ENCODE measurements around the gene TNRC6B. TPM values are rescaled to one million over a fixed set of nuclear protein-coding genes. Genes with fewer than 3 reads are reported as not detected.

Gene TNRC6B
- total RNA-seq, 1 experiment from 2014 or later = 44.6 TPM

GRCh38 chr22:40364431-40364830 lies 186.7 kb downstream of the TNRC6B start:
- Mint-ChIP-seq H3K4me3 (ENCODE audit: low read depth, unreplicated experiment) (no peak overlapping the region), H3K4me1 (ENCODE audit: low read depth, unreplicated experiment) (no peaks in the 10 kb centered on the region), H3K27ac (ENCODE audit: unreplicated experiment) (no peak overlapping the region), H3K36me3 (ENCODE audit: insufficient read depth, unreplicated experiment) (peaks cover 62% of the 10 kb centered on the region), H3K9me3 (ENCODE audit: low read depth, unreplicated experiment) (no peaks in the 10 kb centered on the region), H3K27me3 (ENCODE audit: unreplicated experiment) (no peaks in the 10 kb centered on the region)
- intact Hi-C loops (cut with micrococcal nuclease; ENCODE audit: unreplicated experiment) = no loop called here
- no peak for TF ChIP-seq CTCF (IDR thresholded peaks at IDR 0.05; ENCODE audit: unreplicated experiment)
- CTCF ChIA-PET = no interaction called here
- BruUV-seq (replicated peaks) = no TSS peak
- no peak for DNase-seq

- CTCF ChIA-PET = no interaction called here
- no peak for DNase-seq
- Mint-ChIP-seq H3K27ac (ENCODE audit: unreplicated experiment) (no peak overlapping the region), H3K36me3 (ENCODE audit: insufficient read depth, unreplicated experiment) (peaks cover 59% of the 10 kb centered on the region), H3K27me3 (ENCODE audit: unreplicated experiment) (no peaks in the 10 kb centered on the region), H3K9me3 (ENCODE audit: low read depth, unreplicated experiment) (no peaks in the 10 kb centered on the region), H3K4me3 (ENCODE audit: low read depth, unreplicated experiment) (no peak overlapping the region), H3K4me1 (ENCODE audit: low read depth, unreplicated experiment) (no peaks in the 10 kb centered on the region)
- BruUV-seq (replicated peaks) = no TSS peak
- intact Hi-C loops (cut with micrococcal nuclease; ENCODE audit: unreplicated experiment) = no loop called here
- no peak for TF ChIP-seq CTCF (IDR thresholded peaks at IDR 0.05; ENCODE audit: unreplicated experiment)
Measured at GRCh38 chr22:40366068-40366467, 188.3 kb downstream of the TNRC6B start.

GRCh38 chr22:40367342-40367741 lies 189.6 kb downstream of the TNRC6B start:
- peaks cover under 1% of the 10 kb centered on the region for H3K4me1 Mint-ChIP-seq (ENCODE audit: low read depth, unreplicated experiment)
- TF ChIP-seq CTCF (IDR thresholded peaks at IDR 0.05; ENCODE audit: unreplicated experiment) = no peak
- no peak overlapping the region for H3K27ac Mint-ChIP-seq (ENCODE audit: unreplicated experiment)
- intact Hi-C loops (cut with micrococcal nuclease; ENCODE audit: unreplicated experiment) = no loop called here
- peaks cover 62% of the 10 kb centered on the region for H3K36me3 Mint-ChIP-seq (ENCODE audit: insufficient read depth, unreplicated experiment)
- no peak for DNase-seq
- BruUV-seq (replicated peaks) = no TSS peak
- H3K27me3 Mint-ChIP-seq (ENCODE audit: unreplicated experiment) = no peaks in the 10 kb centered on the region
- CTCF ChIA-PET = interaction anchor here (0.6 to 1.0 kb wide), 2 partner anchors 10 to 67 kb away, joined by 3 read pairs; no protein-coding TSS in a partner anchor
- no peak overlapping the region for H3K4me3 Mint-ChIP-seq (ENCODE audit: low read depth, unreplicated experiment)
- H3K9me3 Mint-ChIP-seq (ENCODE audit: low read depth, unreplicated experiment) = no peaks in the 10 kb centered on the region

GRCh38 chr22:40368016-40368415 lies 190.3 kb downstream of the TNRC6B start:
- Mint-ChIP-seq H3K27me3 (ENCODE audit: unreplicated experiment) (no peaks in the 10 kb centered on the region), H3K9me3 (ENCODE audit: low read depth, unreplicated experiment) (no peaks in the 10 kb centered on the region), H3K4me3 (ENCODE audit: low read depth, unreplicated experiment) (no peak overlapping the region), H3K27ac (ENCODE audit: unreplicated experiment) (no peak overlapping the region), H3K36me3 (ENCODE audit: insufficient read depth, unreplicated experiment) (peaks cover 63% of the 10 kb centered on the region), H3K4me1 (ENCODE audit: low read depth, unreplicated experiment) (peaks cover 8% of the 10 kb centered on the region)
- no peak for TF ChIP-seq CTCF (IDR thresholded peaks at IDR 0.05; ENCODE audit: unreplicated experiment)
- CTCF ChIA-PET = interaction anchor here (1.0 kb wide), 1 partner anchor 9 kb away, joined by 3 read pairs; no protein-coding TSS in a partner anchor
- DNase-seq = no peak
- intact Hi-C loops (cut with micrococcal nuclease; ENCODE audit: unreplicated experiment) = no loop called here
- BruUV-seq (replicated peaks) = no TSS peak
